Activated CD4-positive, alpha-beta T cell treated with anti-CD3 and anti-CD28 coated beads for 36 hours (primary cell): ENCODE data around the gene FAM72B. TPM values are rescaled to one million over a fixed set of nuclear protein-coding genes. Genes with fewer than 3 reads are reported as not detected.
"Not testable (repeated sequence)": the region's sequence is repeated elsewhere in the genome, so short reads cannot be mapped to it uniquely, and the experiment has no call there.

ENCODE experiments used
- ATAC-seq: fragments of 200-7000 bp; cut with Tn5 transposase; one replicate; pipeline ENCODE4 v1.10.0; 2021; ENCODE audit warnings: mild to moderate bottlenecking, moderate library complexity
- CTCF ChIA-PET: fragments of 350-600 bp; sonication (Branson Sonifier 250); formaldehyde crosslinking; loops from one replicate; lab custom pipeline; 2021; ENCODE audit warnings: antibody characterized with exemption; lab: Charles Lee
- POLR2A ChIA-PET: fragments of 350-600 bp; sonication (Branson Sonifier 250); formaldehyde crosslinking; loops from one replicate; lab custom pipeline; 2021; ENCODE audit warnings: antibody characterized with exemption, inconsistent platforms; lab: Charles Lee
- DNase-seq: peaks from one replicate; pipeline ENCODE4 v3.0.0-alpha.2; 2020
- H3K27ac Mint-ChIP-seq: one replicate; pipeline ENCODE4 v1.8.0; 2021; ENCODE audit warnings: mixed read lengths
- H3K27me3 Mint-ChIP-seq: one replicate; pipeline ENCODE4 v1.8.0; 2021; ENCODE audit warnings: mixed read lengths
- H3K36me3 Mint-ChIP-seq: one replicate; pipeline ENCODE4 v1.8.0; 2021; ENCODE audit warnings: low read depth, mixed read lengths
- H3K4me1 Mint-ChIP-seq: one replicate; pipeline ENCODE4 v1.8.0; 2021; ENCODE audit warnings: mixed read lengths
- H3K4me3 Mint-ChIP-seq: one replicate; pipeline ENCODE4 v1.8.0; 2021; ENCODE audit warnings: mild to moderate bottlenecking, moderate library complexity, mixed read lengths
- H3K9me3 Mint-ChIP-seq: one replicate; pipeline ENCODE4 v1.8.0; 2021; ENCODE audit warnings: low read depth, mixed read lengths
- intact Hi-C, 2 experiments: fragments of 100-400 bp; cut with DNase I in 1 of 2; cut with micrococcal nuclease in 1 of 2; formaldehyde crosslinking; loops; one replicate each; pipeline versions ENCODE4 v1.14.2 to v1.15.1; 2022 to 2024; cut with DNase I, micrococcal nuclease
- total RNA-seq, 2 experiments: library from RNA; stranded (reverse); gene quantifications; one replicate each; pipeline ENCODE4 v1.2.3, GENCODE V29; 2021

FAM72B gene
- total RNA-seq, 2 experiments from 2014 or later = 37.1 to 43.1 TPM

- POLR2A ChIA-PET, H3K27me3 Mint-ChIP-seq, H3K36me3 Mint-ChIP-seq, H3K4me3 Mint-ChIP-seq, intact Hi-C loops, H3K4me1 Mint-ChIP-seq, H3K9me3 Mint-ChIP-seq, ATAC-seq, H3K27ac Mint-ChIP-seq, CTCF ChIA-PET, DNase-seq: not testable (repeated sequence)
These were observed 30.5 kb upstream of the FAM72B start for GRCh38 chr1:121214544-121215156.

- DNase-seq, H3K4me3 Mint-ChIP-seq, H3K27ac Mint-ChIP-seq, H3K4me1 Mint-ChIP-seq, H3K36me3 Mint-ChIP-seq, H3K9me3 Mint-ChIP-seq, POLR2A ChIA-PET, ATAC-seq, CTCF ChIA-PET, intact Hi-C loops, H3K27me3 Mint-ChIP-seq: not testable (repeated sequence)
These were observed 29.4 kb upstream of the FAM72B start for GRCh38 chr1:121213491-121213890.

- ATAC-seq, H3K4me3 Mint-ChIP-seq, POLR2A ChIA-PET, H3K27ac Mint-ChIP-seq, H3K9me3 Mint-ChIP-seq, intact Hi-C loops, H3K27me3 Mint-ChIP-seq, H3K4me1 Mint-ChIP-seq, H3K36me3 Mint-ChIP-seq, CTCF ChIA-PET, DNase-seq: not testable (repeated sequence)
These were observed 26.6 kb upstream of the FAM72B start for GRCh38 chr1:121210778-121211177.

- H3K27ac Mint-ChIP-seq, POLR2A ChIA-PET, H3K4me3 Mint-ChIP-seq, intact Hi-C loops, H3K36me3 Mint-ChIP-seq, CTCF ChIA-PET, H3K9me3 Mint-ChIP-seq, H3K27me3 Mint-ChIP-seq, ATAC-seq, DNase-seq, H3K4me1 Mint-ChIP-seq: not testable (repeated sequence)
These were observed 24.2 kb upstream of the FAM72B start for GRCh38 chr1:121208375-121208774.

- POLR2A ChIA-PET, DNase-seq, H3K27me3 Mint-ChIP-seq, H3K27ac Mint-ChIP-seq, H3K4me1 Mint-ChIP-seq, H3K36me3 Mint-ChIP-seq, ATAC-seq, CTCF ChIA-PET, H3K9me3 Mint-ChIP-seq, intact Hi-C loops, H3K4me3 Mint-ChIP-seq: not testable (repeated sequence)
These were observed 23.2 kb upstream of the FAM72B start for GRCh38 chr1:121207328-121207727.

GRCh38 chr1:121205786-121206711 is 21.9 kb upstream of the FAM72B start:
- H3K4me3 Mint-ChIP-seq, H3K4me1 Mint-ChIP-seq, H3K27ac Mint-ChIP-seq, CTCF ChIA-PET, H3K27me3 Mint-ChIP-seq, DNase-seq, POLR2A ChIA-PET, intact Hi-C loops, H3K9me3 Mint-ChIP-seq, H3K36me3 Mint-ChIP-seq: not testable (repeated sequence)
- peak; percentile 68 for ATAC-seq

- H3K27me3 Mint-ChIP-seq, POLR2A ChIA-PET, H3K4me1 Mint-ChIP-seq, H3K36me3 Mint-ChIP-seq, intact Hi-C loops, H3K9me3 Mint-ChIP-seq, CTCF ChIA-PET, H3K27ac Mint-ChIP-seq, ATAC-seq, H3K4me3 Mint-ChIP-seq, DNase-seq: not testable (repeated sequence)
These were observed 18.8 kb upstream of the FAM72B start for GRCh38 chr1:121202986-121203385.

GRCh38 chr1:121200985-121201981 is 17.1 kb upstream of the FAM72B start:
- H3K9me3 Mint-ChIP-seq, H3K27ac Mint-ChIP-seq, H3K27me3 Mint-ChIP-seq, POLR2A ChIA-PET, DNase-seq, CTCF ChIA-PET, intact Hi-C loops, H3K4me1 Mint-ChIP-seq, ATAC-seq, H3K4me3 Mint-ChIP-seq, H3K36me3 Mint-ChIP-seq: not testable (repeated sequence)

- POLR2A ChIA-PET, CTCF ChIA-PET, H3K9me3 Mint-ChIP-seq, H3K36me3 Mint-ChIP-seq, H3K4me1 Mint-ChIP-seq, H3K27me3 Mint-ChIP-seq, intact Hi-C loops, H3K4me3 Mint-ChIP-seq, H3K27ac Mint-ChIP-seq, ATAC-seq, DNase-seq: not testable (repeated sequence)
These were observed 16.1 kb upstream of the FAM72B start for GRCh38 chr1:121200232-121200631.

- H3K4me1 Mint-ChIP-seq, POLR2A ChIA-PET, H3K9me3 Mint-ChIP-seq, H3K4me3 Mint-ChIP-seq, CTCF ChIA-PET, H3K27me3 Mint-ChIP-seq, DNase-seq, H3K27ac Mint-ChIP-seq, H3K36me3 Mint-ChIP-seq, ATAC-seq, intact Hi-C loops: not testable (repeated sequence)
These were observed 15.6 kb upstream of the FAM72B start for GRCh38 chr1:121199763-121200162.

GRCh38 chr1:121197095-121197882 is 13.1 kb upstream of the FAM72B start:
- ATAC-seq, POLR2A ChIA-PET, H3K27ac Mint-ChIP-seq, H3K4me3 Mint-ChIP-seq, H3K27me3 Mint-ChIP-seq, H3K4me1 Mint-ChIP-seq, DNase-seq, CTCF ChIA-PET, intact Hi-C loops, H3K36me3 Mint-ChIP-seq, H3K9me3 Mint-ChIP-seq: not testable (repeated sequence)
